Right cardiac atrium (tissue), 5 donors: ENCODE data around the gene ZNF488. TPM values are rescaled to one million over a fixed set of nuclear protein-coding genes. Genes with fewer than 3 reads are reported as not detected.
A peak's percentile ranks its signal among the peaks of the same experiment; 100 is the strongest.

ENCODE experiments used
- ATAC-seq, 2 donors: fragments of 200-7000 bp; cut with Tn5 transposase; one replicate each; pipeline versions ENCODE4 v1.8.0 to v1.9.1; 2020; ENCODE audit warnings: moderate library complexity in 2 of 2, mild to moderate bottlenecking in 1 of 2
- DNase-seq, 3 donors: peaks; one replicate each; pipeline ENCODE4 v3.0.0-alpha.2; 2020
- H3K27ac ChIP-seq: one replicate; pipeline ENCODE4 v1.5.1; 2013; ENCODE audit warnings: mild to moderate bottlenecking, low read length, control low read depth, moderate library complexity
- H3K27me3 ChIP-seq: one replicate; pipeline ENCODE4 v1.6.1; 2013; ENCODE audit not compliant: control insufficient read depth, insufficient read depth
- H3K4me1 ChIP-seq: one replicate; pipeline ENCODE4 v1.6.1; 2013; ENCODE audit warnings: low read length; ENCODE audit not compliant: control insufficient read depth, insufficient read depth
- H3K4me3 ChIP-seq: one replicate; pipeline ENCODE4 v1.5.1; 2013; ENCODE audit warnings: low read length, control low read depth
- H3K9me3 ChIP-seq: one replicate; pipeline ENCODE4 v1.6.1; 2013; ENCODE audit warnings: low read length; ENCODE audit not compliant: control insufficient read depth
- WGBS: extraction: QIAGEN DNeasy Blood & Tissue Kit; methylation state at CpG from one replicate; pipeline ENCODE4 v1.1.7; 2013; 5-methylcytosine and 5-hydroxymethylcytosine counted together
- intact Hi-C, 4 donors: fragments of 100-400 bp; cut with DNase I; formaldehyde crosslinking; loops; one replicate each; pipeline versions ENCODE4 v1.11.0 to v1.14.0; 2022 to 2023
- polyA plus RNA-seq: library from polyadenylated mRNA; stranded (reverse); fragments of 200-250 nt; gene quantifications from one replicate; pipeline ENCODE4 v1.2.3, GENCODE V29; 2013
- total RNA-seq, 4 donors: library from RNA; stranded (reverse); fragmentation: NEBNext Ultra II Directional; extraction: Animal tissue kit (Norgen Biotek cat#: 25700); gene quantifications; one replicate each; pipeline ENCODE4 v1.2.1, GENCODE V29; 2021
- donor health status: healthy with polysubstance abuse.
- donor health status: DM: no; HTN: yes; CAD: no.
- donor health status: DM: no; HTN: no; CAD: no.
- donor health status: DM: no; HTN: yes; CAD: no; lungs with severe emphysema.
- donor health status: DM: yes; HTN: yes; CAD: no.

ZNF488 gene
- total and polyA plus RNA-seq, 5 donors = 0.02 TPM; not detected in 4

GRCh38 chr10:47323636-47324296, 60.3 kb downstream of the ZNF488 start:
- intact Hi-C loops = no loop called here
- Histone ChIP-seq H3K27me3 (no peaks in the 10 kb centered on the region), H3K27ac (no peak overlapping the region), H3K4me1 (no peaks in the 10 kb centered on the region), H3K4me3 (no peak overlapping the region), H3K9me3 (no peaks in the 10 kb centered on the region)
- ATAC-seq = no peak
- 49% methylated on average over 5 of the region's 5 CpGs for WGBS
- DNase-seq = no peak

- 65% methylated on average over 1 of the region's 1 CpG for WGBS
- ATAC-seq (no peak), DNase-seq (no peak)
- H3K4me1 ChIP-seq = no peaks in the 10 kb centered on the region
- H3K27me3 ChIP-seq = no peaks in the 10 kb centered on the region
- intact Hi-C loops = no loop called here
- H3K4me3 ChIP-seq = no peak overlapping the region
- H3K27ac ChIP-seq = no peak overlapping the region
- H3K9me3 ChIP-seq = no peaks in the 10 kb centered on the region
Measured at GRCh38 chr10:47323087-47323486, 61.0 kb downstream of the ZNF488 start.

DNA sequence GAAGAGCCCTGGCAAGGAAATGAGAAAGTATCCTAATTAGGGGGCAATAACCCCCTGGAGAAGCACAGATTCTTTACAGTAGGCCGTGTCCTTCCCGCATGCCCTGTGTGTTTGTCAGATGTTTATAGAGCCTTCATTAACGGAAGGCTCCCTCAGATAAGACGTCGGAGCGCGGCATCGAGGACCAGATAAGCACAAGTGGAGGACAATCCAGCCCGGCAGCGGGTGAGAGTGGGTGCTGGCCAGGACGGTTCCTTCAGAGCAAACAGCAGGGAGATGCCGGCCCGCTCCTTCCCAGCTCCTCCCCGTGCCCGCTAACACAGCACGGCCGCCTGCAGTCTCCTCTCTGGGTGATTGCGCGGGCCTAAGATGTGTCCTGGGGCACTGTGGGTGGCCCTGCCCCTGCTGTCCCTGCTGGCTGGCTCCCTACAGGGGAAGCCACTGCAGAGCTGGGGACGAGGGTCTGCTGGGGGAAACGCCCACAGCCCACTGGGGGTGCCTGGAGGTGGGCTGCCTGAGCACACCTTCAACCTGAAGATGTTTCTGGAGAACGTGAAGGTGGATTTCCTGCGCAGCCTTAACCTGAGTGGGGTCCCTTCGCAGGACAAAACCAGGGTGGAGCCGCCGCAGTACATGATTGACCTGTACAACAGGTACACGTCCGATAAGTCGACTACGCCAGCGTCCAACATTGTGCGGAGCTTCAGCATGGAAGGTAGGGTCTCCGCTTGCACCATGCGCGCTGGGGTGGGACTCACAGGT, 61.6 kb downstream of the ZNF488 start, which contains the start of gene GDF2:
Gene GDF2 (plus strand): TSS at position 155 of the 762 bp plus-strand sequence. CDS start 215 bp downstream, at position 370.
- no peaks in the 10 kb centered on the region for H3K4me1 ChIP-seq
- peak in 1 of 2 donors; percentile 9 for ATAC-seq
- DNase-seq = no peak

DNA sequence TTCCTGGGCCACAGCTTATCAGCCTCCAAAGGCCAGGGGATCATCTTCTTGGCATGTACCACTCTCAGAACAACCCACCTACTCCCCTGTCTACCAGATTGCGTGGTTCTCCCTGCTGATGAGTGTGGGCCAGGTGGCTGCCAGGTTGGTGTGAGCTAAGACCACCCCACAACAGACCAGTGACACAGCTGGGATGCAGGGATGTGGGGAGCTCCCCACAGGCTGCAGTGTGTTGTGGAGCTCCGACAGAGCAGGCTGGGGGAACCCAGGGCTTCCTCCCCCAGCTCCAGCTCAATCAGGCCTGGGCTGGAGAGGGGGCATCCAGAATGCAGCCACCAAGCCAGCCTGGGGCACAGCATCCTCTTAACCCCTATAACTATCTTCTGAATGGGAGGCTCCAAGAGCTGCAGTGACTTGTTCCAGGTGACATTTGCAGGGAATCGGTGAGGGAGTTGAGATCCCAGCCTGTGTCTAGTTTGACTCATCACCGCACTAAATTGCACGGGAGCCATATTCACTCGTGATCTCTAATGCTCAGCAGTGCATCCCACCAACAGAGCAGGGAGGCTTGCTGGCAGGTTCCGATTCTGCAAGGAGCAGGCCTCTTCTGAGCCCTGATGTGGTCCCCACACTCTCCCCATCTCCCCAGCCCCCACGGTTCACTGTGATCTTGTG, 62.4 kb downstream of the ZNF488 start:
- ATAC-seq = peak in 1 of 2 donors; percentile 9

More for the DNA sequence above, 61.6 kb downstream of the ZNF488 start, which contains the start of gene GDF2:
- Histone ChIP-seq H3K9me3 (no peaks in the 10 kb centered on the region), H3K27me3 (no peaks in the 10 kb centered on the region), H3K4me3 (no peak within 1 kb of the TSS), H3K27ac (no peak within 1 kb of the TSS)
- 60% methylated on average over 35 of the region's 35 CpGs for WGBS
- intact Hi-C loops = no loop called here

DNA sequence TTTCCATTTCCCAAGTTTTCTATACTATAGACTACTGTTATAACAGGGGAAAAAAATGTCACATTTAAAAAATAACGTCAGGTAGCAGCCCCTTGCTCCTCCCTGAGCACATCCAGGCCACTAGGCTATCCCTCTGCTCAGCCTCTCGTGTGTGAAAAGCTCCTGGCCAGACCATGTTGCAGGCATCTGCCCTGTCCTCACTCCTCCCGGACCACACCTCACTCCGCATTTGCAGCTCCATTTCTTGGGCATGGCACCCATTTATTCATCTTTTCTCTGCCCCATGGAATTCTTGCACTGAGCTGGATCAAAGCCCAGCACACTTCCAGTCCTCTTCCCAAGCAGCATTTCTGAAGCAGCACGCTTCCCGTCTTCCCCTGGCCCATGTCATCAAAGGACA, 63.3 kb downstream of the ZNF488 start:
- Histone ChIP-seq H3K27ac (no peak overlapping the region), H3K9me3 (no peaks in the 10 kb centered on the region), H3K4me3 (no peak overlapping the region), H3K4me1 (no peaks in the 10 kb centered on the region), H3K27me3 (no peaks in the 10 kb centered on the region)
- ATAC-seq = no peak
- DNase-seq = no peak
- intact Hi-C loops = no loop called here
- 46% methylated on average over 6 of the region's 6 CpGs for whole genome bisulfite sequencing

More for the DNA sequence above, 62.4 kb downstream of the ZNF488 start:
- intact Hi-C loops = no loop called here
- DNase-seq = no peak
- Histone ChIP-seq H3K27me3 (no peaks in the 10 kb centered on the region), H3K9me3 (no peaks in the 10 kb centered on the region), H3K4me1 (no peaks in the 10 kb centered on the region), H3K4me3 (no peak overlapping the region), H3K27ac (no peak overlapping the region)
- WGBS = 65% methylated on average over 8 of the region's 8 CpGs

DNA sequence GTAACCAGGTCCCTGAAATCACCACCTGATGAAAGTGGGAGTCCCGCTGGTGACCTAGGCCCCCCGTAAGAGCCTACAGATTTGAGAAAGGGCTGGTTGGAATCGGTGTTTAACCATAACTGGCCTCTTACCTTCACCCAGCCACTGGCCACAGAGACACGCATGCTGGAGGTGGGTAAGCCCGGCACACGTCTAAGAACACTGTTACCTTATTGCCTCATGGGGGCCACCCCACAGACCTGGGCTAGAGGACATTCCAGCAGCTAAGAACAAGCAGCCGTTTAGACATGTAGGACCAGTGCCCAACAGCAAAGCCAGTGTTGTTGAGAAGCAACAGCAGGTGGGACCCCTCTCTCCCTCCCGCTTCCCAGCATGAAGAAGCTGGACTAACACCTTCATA, 64.3 kb downstream of the ZNF488 start:
- no peak for DNase-seq
- no peak for ATAC-seq
- H3K9me3 ChIP-seq = no peaks in the 10 kb centered on the region
- intact Hi-C loops = no loop called here
- no peak overlapping the region for H3K4me3 ChIP-seq
- no peak overlapping the region for H3K27ac ChIP-seq
- H3K4me1 ChIP-seq = no peaks in the 10 kb centered on the region
- WGBS = 88% methylated on average over 8 of the region's 8 CpGs
- H3K27me3 ChIP-seq = no peaks in the 10 kb centered on the region

GRCh38 chr10:47318706-47319105, 65.4 kb downstream of the ZNF488 start:
- ATAC-seq (no peak), DNase-seq (no peak)
- Histone ChIP-seq H3K27ac (no peak overlapping the region), H3K27me3 (no peaks in the 10 kb centered on the region), H3K4me1 (no peaks in the 10 kb centered on the region), H3K9me3 (no peaks in the 10 kb centered on the region), H3K4me3 (no peak overlapping the region)
- WGBS = 54% methylated on average over 9 of the region's 9 CpGs
- intact Hi-C loops = no loop called here

GRCh38 chr10:47317251-47317650, 66.8 kb downstream of the ZNF488 start:
- intact Hi-C loops = no loop called here

DNA sequence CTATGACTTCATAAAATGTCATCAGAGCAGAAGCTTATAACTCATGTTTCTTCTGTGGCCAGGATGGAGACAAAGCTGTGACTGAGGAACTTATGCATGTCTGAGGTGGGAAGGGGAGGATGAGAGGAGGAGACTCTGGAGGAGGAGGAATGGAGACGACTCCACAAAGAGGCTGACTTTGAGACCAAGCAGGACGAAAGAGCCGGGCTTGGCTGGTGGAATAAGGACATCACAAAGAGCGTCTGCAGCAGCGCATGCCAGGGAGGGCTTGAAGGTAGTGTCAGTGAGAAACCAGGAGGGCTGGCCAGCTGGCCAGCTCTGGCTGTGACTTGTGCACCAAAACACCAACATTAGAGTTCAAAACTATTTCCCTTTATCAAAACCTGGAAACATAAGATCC, 68.0 kb downstream of the ZNF488 start:
- Histone ChIP-seq H3K27ac (no peak overlapping the region), H3K4me1 (no peaks in the 10 kb centered on the region), H3K4me3 (no peak overlapping the region), H3K27me3 (no peaks in the 10 kb centered on the region), H3K9me3 (no peaks in the 10 kb centered on the region)
- WGBS = 83% methylated on average over 5 of the region's 5 CpGs
- DNase-seq = no peak
- ATAC-seq = no peak
- intact Hi-C loops = no loop called here

More at GRCh38 chr10:47317251-47317650, 66.8 kb downstream of the ZNF488 start:
- Histone ChIP-seq H3K27me3 (no peaks in the 10 kb centered on the region), H3K27ac (no peak overlapping the region), H3K4me1 (no peaks in the 10 kb centered on the region), H3K4me3 (no peak overlapping the region), H3K9me3 (no peaks in the 10 kb centered on the region)
- no peak for DNase-seq
- WGBS = 86% methylated on average over 4 of the region's 4 CpGs
- ATAC-seq = no peak
